A549 (cell line): ENCODE measurements around the gene PTPN13. TPM values are rescaled to one million over a fixed set of nuclear protein-coding genes. Genes with fewer than 3 reads are reported as not detected.

Experiments
- ATAC-seq, 2 experiments: fragments of 200-7000 bp in 1 of 2; fragments of >200 bp in 1 of 2; cut with Nextera tagmentation in 1 of 2; cut with Tn5 transposase in 1 of 2; 3 replicates each; pipeline versions ENCODE4 v1.8.0 to v1.9.1; 2018 to 2020; ENCODE audit warnings: mild to moderate bottlenecking in 1 of 2, moderate library complexity in 1 of 2
- CTCF ChIA-PET: fragments of 300-600 bp; sonication (Branson Sonifier 250); formaldehyde crosslinking; extraction: SDS; loops from one replicate; lab custom pipeline; 2021; ENCODE audit warnings: antibody characterized with exemption, inconsistent platforms; lab: Yijun Ruan, JAX
- POLR2A ChIA-PET: fragments of 350-600 bp; formaldehyde crosslinking; extraction: SDS; loops from one replicate; lab custom pipeline; 2021; ENCODE audit warnings: antibody characterized with exemption, inconsistent platforms; lab: Yijun Ruan, JAX
- DNase-seq, 2 experiments: peaks; one replicate each; pipeline versions ENCODE4 v3.0.0 to v3.0.0-alpha.2; 2011 to 2016; ENCODE audit warnings: low read depth in 1 of 2, low spot score in 1 of 2
- FAIRE-seq: peaks from 2 replicates; lab custom pipeline; 2011; peaks lifted over from hg19 to GRCh38; lab: Jason Lieb, UNC
- H3K27ac ChIP-seq, 2 experiments: fragments of >200 bp; sonication (Bioruptor Twin); formaldehyde crosslinking; 3 replicates each; pipeline ENCODE4 v1.5.1; 2016 to 2017
- H3K4me1 ChIP-seq: fragments of >200 bp; sonication (Bioruptor Twin); formaldehyde crosslinking; 3 replicates; pipeline ENCODE4 v1.6.1; 2016
- H3K4me2 ChIP-seq: fragments of >200 bp; sonication (Bioruptor Twin); formaldehyde crosslinking; 3 replicates; pipeline ENCODE4 v1.6.1; 2016
- H3K4me3 ChIP-seq: fragments of >200 bp; sonication (Bioruptor Twin); formaldehyde crosslinking; 3 replicates; pipeline ENCODE4 v1.5.1; 2016
- H3K9me3 ChIP-seq: fragments of >200 bp; sonication (Bioruptor Twin); formaldehyde crosslinking; 3 replicates; pipeline ENCODE4 v1.6.1; 2016
- CBX8 ChIP-seq: fragments of 200-600 bp; sonication (generic); IDR thresholded peaks from 2 replicates; pipeline ENCODE4 v1.6.1; 2016
- CEBPB ChIP-seq, 2 experiments: fragments of >200 bp in 1 of 2; sonication (Bioruptor Twin) in 1 of 2; formaldehyde crosslinking in 1 of 2; IDR thresholded peaks; 2 replicates each; pipeline ENCODE4 v1.6.1; 2012 to 2016
- ELK1 ChIP-seq: fragments of 150-350 bp; IDR thresholded peaks from 2 replicates; pipeline ENCODE4 v1.6.1; 2014; ENCODE audit warnings: low read depth, mild to moderate bottlenecking, low read length
- EP300 ChIP-seq, 2 experiments: fragments of >200 bp; sonication (Bioruptor Twin); formaldehyde crosslinking; IDR thresholded peaks; 2 replicates in 1 of 2; 3 replicates in 1 of 2; pipeline ENCODE4 v1.6.1; 2016 to 2017
- FOSL2 ChIP-seq, 2 experiments: fragments of 450-650 bp in 1 of 2; fragments of >200 bp in 1 of 2; sonication (Bioruptor Twin) in 1 of 2; formaldehyde crosslinking; IDR thresholded peaks; 2 replicates each; pipeline versions ENCODE4 v1.5.0 to v1.6.1; 2016 to 2020; ENCODE audit warnings: mild to moderate bottlenecking in 1 of 2, moderate library complexity in 1 of 2
- HOXB13 ChIP-seq: fragments of 250-450 bp; sonication (Bioruptor Pico); IDR thresholded peaks from 2 replicates; pipeline ENCODE4 v1.5.0; 2020; ENCODE audit warnings: low read depth, mild to moderate bottlenecking, moderate library complexity
- JUN ChIP-seq, 2 experiments: fragments of >200 bp; sonication (Bioruptor Twin); formaldehyde crosslinking; IDR thresholded peaks; 2 replicates in 1 of 2; 3 replicates in 1 of 2; pipeline ENCODE4 v1.6.1; 2016 to 2017
- JUNB ChIP-seq: fragments of >200 bp; sonication (Bioruptor Twin); formaldehyde crosslinking; IDR thresholded peaks from 2 replicates; pipeline ENCODE4 v1.6.1; 2016
- KDM1A ChIP-seq: fragments of 200-600 bp; sonication (generic); IDR thresholded peaks from 2 replicates; pipeline ENCODE4 v1.6.1; 2016; ENCODE audit warnings: low read depth, mild to moderate bottlenecking
- KDM5A ChIP-seq: fragments of 200-600 bp; sonication (generic); IDR thresholded peaks from 2 replicates; pipeline ENCODE4 v1.6.1; 2016; ENCODE audit warnings: antibody characterized with exemption, mild to moderate bottlenecking
- MYC ChIP-seq: IDR thresholded peaks from 2 replicates; pipeline ENCODE4 v1.6.1; 2012; ENCODE audit warnings: mild to moderate bottlenecking, inconsistent platforms, low read length, improper control_type of control experiment, borderline replicate concordance
- NFE2L2 ChIP-seq: fragments of 150-350 bp; conservative IDR thresholded peaks from 2 replicates; pipeline ENCODE4 v1.6.1; 2014; ENCODE audit warnings: low read length
- NPAS2 ChIP-seq: fragments of 250-450 bp; sonication (Bioruptor Pico); IDR thresholded peaks from 2 replicates; pipeline ENCODE4 v1.8.0; 2022; ENCODE audit warnings: mild to moderate bottlenecking, moderate library complexity, borderline replicate concordance
- POLR2A ChIP-seq: IDR thresholded peaks from 2 replicates; pipeline ENCODE4 v1.6.1; 2012; ENCODE audit warnings: mild to moderate bottlenecking, low read length
- RFX5 ChIP-seq: fragments of 450-650 bp; IDR thresholded peaks from 2 replicates; pipeline ENCODE4 v1.7.1; 2014; ENCODE audit warnings: antibody characterized with exemption, mild to moderate bottlenecking, moderate library complexity
- RNF2 ChIP-seq: fragments of 200-600 bp; sonication (generic); IDR thresholded peaks from 2 replicates; pipeline ENCODE4 v1.6.1; 2016; ENCODE audit warnings: low read depth, mild to moderate bottlenecking, antibody characterized with exemption, moderate library complexity, borderline replicate concordance
- SMC3 ChIP-seq: fragments of >200 bp; sonication (Bioruptor Twin); formaldehyde crosslinking; IDR thresholded peaks from 3 replicates; pipeline ENCODE4 v1.6.1; 2018; ENCODE audit warnings: inconsistent platforms
- SREBF2 ChIP-seq: fragments of 450-650 bp; IDR thresholded peaks from 2 replicates; pipeline ENCODE4 v1.6.1; 2014; ENCODE audit warnings: mild to moderate bottlenecking, moderate library complexity
- TP53 ChIP-seq: fragments of 250-450 bp; sonication (Bioruptor Pico); IDR thresholded peaks from 2 replicates; pipeline ENCODE4 v1.5.0; 2021; ENCODE audit warnings: mild to moderate bottlenecking, moderate library complexity
- ZC3H11A ChIP-seq: fragments of 450-650 bp; IDR thresholded peaks from 2 replicates; pipeline ENCODE4 v1.6.1; 2014; ENCODE audit warnings: antibody characterized with exemption, mild to moderate bottlenecking
- ZFP36 ChIP-seq: fragments of 450-650 bp; IDR thresholded peaks from 2 replicates; pipeline ENCODE4 v1.6.1; 2014; ENCODE audit warnings: borderline replicate concordance; ENCODE audit not compliant: partially characterized antibody
- ZSCAN20 ChIP-seq: fragments of 250-450 bp; sonication (Bioruptor Pico); IDR thresholded peaks from 2 replicates; pipeline ENCODE4 v1.8.0; 2022; ENCODE audit warnings: mild to moderate bottlenecking, moderate library complexity
- WGBS: methylation state at CpG from one replicate; pipeline ENCODE4 v1.1.6; 2017; ENCODE audit errors: missing lambda C conversion rate; 5-methylcytosine and 5-hydroxymethylcytosine counted together
- polyA plus RNA-seq, 4 experiments: library from polyadenylated mRNA; depleted of rRNA in 3 of 4; stranded (reverse); fragments of >200 nt; fragmentation: RNase III in 1 of 4; extraction: RNeasy Plus Mini Kit Qiagen cat#74134 plus additional on column Dnase treatment in 1 of 4; gene quantifications; 2 replicates in 3 of 4; 3 replicates in 1 of 4; pipeline ENCODE4 v1.2.3, GENCODE V29; 2011 to 2017
- TF ChIP-seq, protein P1 (sequence below): fragments of >200 bp; sonication (Bioruptor Twin); formaldehyde crosslinking; IDR thresholded peaks from 3 replicates; pipeline ENCODE4 v1.5.1; 2016
- TF ChIP-seq, protein P2 (sequence below): fragments of 200-600 bp; sonication (generic); IDR thresholded peaks from 2 replicates; pipeline ENCODE4 v1.6.1; 2016; ENCODE audit warnings: antibody characterized with exemption, mild to moderate bottlenecking, moderate library complexity

PTPN13 gene
- polyA plus RNA-seq, 2 of the 4 experiments (the other 2 are of a cell fraction), result 10.4 to 13.3 TPM

- CTCF ChIA-PET, result no interaction called here
- no peak for DNase-seq
These were observed 259.1 kb downstream of the PTPN13 start for GRCh38 chr4:86853209-86853608.

DNA sequence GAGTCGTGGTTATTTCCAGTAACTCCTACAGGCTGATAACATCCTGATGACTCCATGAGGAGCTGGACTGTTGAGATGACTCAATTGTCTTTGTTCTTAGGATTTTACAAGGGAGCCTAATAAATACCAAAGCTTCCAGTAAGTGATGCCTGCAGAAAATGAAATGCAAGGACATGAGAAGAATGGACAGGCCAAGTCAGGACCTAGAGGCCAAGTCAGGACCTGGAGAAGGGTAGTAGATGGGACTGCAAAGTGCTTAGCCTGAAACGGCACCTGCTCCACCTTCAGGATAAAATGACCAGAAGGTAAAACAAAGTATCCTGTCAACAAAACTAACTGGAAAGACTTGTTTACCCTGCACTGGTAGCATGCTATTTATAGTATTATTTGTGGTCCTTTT is 261.5 kb downstream of the PTPN13 start:
- no peaks in the 10 kb centered on the region for H3K4me1 ChIP-seq
- WGBS, result 39% methylated on average over 2 of the region's 2 CpGs
- ChIA-PET CTCF (no interaction called here), POLR2A (no interaction called here)
- no peak overlapping the region for H3K4me2 ChIP-seq
- ATAC-seq (no peak), FAIRE-seq (no peak), DNase-seq (peak in 1 of 2 experiments; percentile 14)
- H3K27ac ChIP-seq, result no peak overlapping the region
- H3K9me3 ChIP-seq, result no peaks in the 10 kb centered on the region
- no peak overlapping the region for H3K4me3 ChIP-seq
- TF ChIP-seq NFE2L2, result no peak
- no peak for TF ChIP-seq POLR2A
- TF ChIP-seq JUN (IDR thresholded peaks at IDR 0.05), result no peak
- TF ChIP-seq RFX5, result no peak
- no peak for TF ChIP-seq KDM5A
- TF ChIP-seq CBX8, result no peak
- TF ChIP-seq ZFP36, result no peak
- no peak for TF ChIP-seq MYC
- no peak for TF ChIP-seq CEBPB (IDR thresholded peaks at IDR 0.05)
- TF ChIP-seq FOSL2 (IDR thresholded peaks at IDR 0.05), result no peak
- no peak for TF ChIP-seq FOSL2 (CRISPR knock-in tag; IDR thresholded peaks at IDR 0.05)
- TF ChIP-seq EP300 (IDR thresholded peaks at IDR 0.05), result no peak

More at GRCh38 chr4:86853209-86853608, 259.1 kb downstream of the PTPN13 start:
- 65% methylated on average over 5 of the region's 5 CpGs for WGBS
- no peak for TF ChIP-seq KDM1A
- Histone ChIP-seq H3K27ac (no peak overlapping the region), H3K4me3 (no peak overlapping the region), H3K4me2 (no peak overlapping the region), H3K4me1 (no peaks in the 10 kb centered on the region), H3K9me3 (no peaks in the 10 kb centered on the region)
- POLR2A ChIA-PET, result no interaction called here
- no peak for FAIRE-seq
- no peak for ATAC-seq

DNA sequence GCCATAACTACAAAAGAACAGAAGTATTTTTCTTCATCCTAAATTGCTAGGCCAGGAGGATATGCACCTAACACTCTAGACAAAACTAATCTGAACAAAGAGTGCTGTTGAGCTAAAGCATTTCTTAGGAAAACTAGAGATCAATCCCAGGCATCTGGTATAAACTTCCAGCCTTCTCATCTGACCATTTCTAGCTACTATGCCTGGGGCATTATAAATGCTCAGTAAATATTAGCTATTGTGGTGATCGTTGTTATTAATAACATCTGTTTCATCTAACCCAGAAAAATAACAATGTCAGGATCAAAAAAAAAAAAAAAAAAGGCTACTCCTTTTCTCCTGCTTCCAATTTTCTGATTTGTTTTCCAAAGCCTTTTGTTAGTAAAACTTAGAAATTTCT is 262.8 kb downstream of the PTPN13 start:
- Histone ChIP-seq H3K4me2 (no peak overlapping the region), H3K4me1 (no peaks in the 10 kb centered on the region), H3K4me3 (no peak overlapping the region), H3K27ac (no peak overlapping the region), H3K9me3 (no peaks in the 10 kb centered on the region)
- FAIRE-seq (no peak), DNase-seq (no peak), ATAC-seq (no peak)
- TF ChIP-seq SMC3 (no peak), ZC3H11A (no peak), TP53 (CRISPR knock-in tag) (no peak), HOXB13 (CRISPR knock-in tag) (no peak), RNF2 (no peak), ZSCAN20 (no peak), KDM5A (no peak), SREBF2 (no peak), JUNB (no peak), ELK1 (no peak), NPAS2 (CRISPR knock-in tag) (no peak)
- TF ChIP-seq, protein P1, sequence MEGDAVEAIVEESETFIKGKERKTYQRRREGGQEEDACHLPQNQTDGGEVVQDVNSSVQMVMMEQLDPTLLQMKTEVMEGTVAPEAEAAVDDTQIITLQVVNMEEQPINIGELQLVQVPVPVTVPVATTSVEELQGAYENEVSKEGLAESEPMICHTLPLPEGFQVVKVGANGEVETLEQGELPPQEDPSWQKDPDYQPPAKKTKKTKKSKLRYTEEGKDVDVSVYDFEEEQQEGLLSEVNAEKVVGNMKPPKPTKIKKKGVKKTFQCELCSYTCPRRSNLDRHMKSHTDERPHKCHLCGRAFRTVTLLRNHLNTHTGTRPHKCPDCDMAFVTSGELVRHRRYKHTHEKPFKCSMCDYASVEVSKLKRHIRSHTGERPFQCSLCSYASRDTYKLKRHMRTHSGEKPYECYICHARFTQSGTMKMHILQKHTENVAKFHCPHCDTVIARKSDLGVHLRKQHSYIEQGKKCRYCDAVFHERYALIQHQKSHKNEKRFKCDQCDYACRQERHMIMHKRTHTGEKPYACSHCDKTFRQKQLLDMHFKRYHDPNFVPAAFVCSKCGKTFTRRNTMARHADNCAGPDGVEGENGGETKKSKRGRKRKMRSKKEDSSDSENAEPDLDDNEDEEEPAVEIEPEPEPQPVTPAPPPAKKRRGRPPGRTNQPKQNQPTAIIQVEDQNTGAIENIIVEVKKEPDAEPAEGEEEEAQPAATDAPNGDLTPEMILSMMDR, result no peak
- TF ChIP-seq, protein P2, sequence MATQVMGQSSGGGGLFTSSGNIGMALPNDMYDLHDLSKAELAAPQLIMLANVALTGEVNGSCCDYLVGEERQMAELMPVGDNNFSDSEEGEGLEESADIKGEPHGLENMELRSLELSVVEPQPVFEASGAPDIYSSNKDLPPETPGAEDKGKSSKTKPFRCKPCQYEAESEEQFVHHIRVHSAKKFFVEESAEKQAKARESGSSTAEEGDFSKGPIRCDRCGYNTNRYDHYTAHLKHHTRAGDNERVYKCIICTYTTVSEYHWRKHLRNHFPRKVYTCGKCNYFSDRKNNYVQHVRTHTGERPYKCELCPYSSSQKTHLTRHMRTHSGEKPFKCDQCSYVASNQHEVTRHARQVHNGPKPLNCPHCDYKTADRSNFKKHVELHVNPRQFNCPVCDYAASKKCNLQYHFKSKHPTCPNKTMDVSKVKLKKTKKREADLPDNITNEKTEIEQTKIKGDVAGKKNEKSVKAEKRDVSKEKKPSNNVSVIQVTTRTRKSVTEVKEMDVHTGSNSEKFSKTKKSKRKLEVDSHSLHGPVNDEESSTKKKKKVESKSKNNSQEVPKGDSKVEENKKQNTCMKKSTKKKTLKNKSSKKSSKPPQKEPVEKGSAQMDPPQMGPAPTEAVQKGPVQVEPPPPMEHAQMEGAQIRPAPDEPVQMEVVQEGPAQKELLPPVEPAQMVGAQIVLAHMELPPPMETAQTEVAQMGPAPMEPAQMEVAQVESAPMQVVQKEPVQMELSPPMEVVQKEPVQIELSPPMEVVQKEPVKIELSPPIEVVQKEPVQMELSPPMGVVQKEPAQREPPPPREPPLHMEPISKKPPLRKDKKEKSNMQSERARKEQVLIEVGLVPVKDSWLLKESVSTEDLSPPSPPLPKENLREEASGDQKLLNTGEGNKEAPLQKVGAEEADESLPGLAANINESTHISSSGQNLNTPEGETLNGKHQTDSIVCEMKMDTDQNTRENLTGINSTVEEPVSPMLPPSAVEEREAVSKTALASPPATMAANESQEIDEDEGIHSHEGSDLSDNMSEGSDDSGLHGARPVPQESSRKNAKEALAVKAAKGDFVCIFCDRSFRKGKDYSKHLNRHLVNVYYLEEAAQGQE, result no peak
- WGBS, result 63% methylated on average over 1 of the region's 1 CpG
- CTCF ChIA-PET, result interaction anchor here (1.2 kb wide), 1 partner anchor 9 kb away, joined by 4 read pairs; no protein-coding TSS in a partner anchor
- POLR2A ChIA-PET, result no interaction called here
